Cardiac fibroblast (primary cell): Measurements from ENCODE around the gene B3GALNT2.

Experiments used
- DNase-seq, 2 donors: peaks; one replicate each; pipeline versions ENCODE4 v3.0.0 to v3.0.0-alpha.2; 2010; ENCODE audit warnings: low read depth in 2 of 2
- H3K4me3 ChIP-seq, 2 donors: replicated peaks in 1 of 2; 1 replicate in 1 of 2; 2 replicates in 1 of 2; pipeline ENCODE4 v1.5.1; 2011; ENCODE audit warnings: low read depth in 2 of 2, low read length in 2 of 2, mild to moderate bottlenecking in 2 of 2, moderate library complexity in 1 of 2
- CTCF ChIP-seq: IDR thresholded peaks from one replicate; pipeline ENCODE4 v1.5.1; 2011; ENCODE audit warnings: low read depth, mild to moderate bottlenecking, low read length, inconsistent platforms

Gene B3GALNT2

GRCh38 chr1:235410467-235410866 is 93.8 kb downstream of the B3GALNT2 start:
- no peak for TF ChIP-seq CTCF
- H3K4me3 ChIP-seq: no peak overlapping the region
- DNase-seq: no peak

DNA sequence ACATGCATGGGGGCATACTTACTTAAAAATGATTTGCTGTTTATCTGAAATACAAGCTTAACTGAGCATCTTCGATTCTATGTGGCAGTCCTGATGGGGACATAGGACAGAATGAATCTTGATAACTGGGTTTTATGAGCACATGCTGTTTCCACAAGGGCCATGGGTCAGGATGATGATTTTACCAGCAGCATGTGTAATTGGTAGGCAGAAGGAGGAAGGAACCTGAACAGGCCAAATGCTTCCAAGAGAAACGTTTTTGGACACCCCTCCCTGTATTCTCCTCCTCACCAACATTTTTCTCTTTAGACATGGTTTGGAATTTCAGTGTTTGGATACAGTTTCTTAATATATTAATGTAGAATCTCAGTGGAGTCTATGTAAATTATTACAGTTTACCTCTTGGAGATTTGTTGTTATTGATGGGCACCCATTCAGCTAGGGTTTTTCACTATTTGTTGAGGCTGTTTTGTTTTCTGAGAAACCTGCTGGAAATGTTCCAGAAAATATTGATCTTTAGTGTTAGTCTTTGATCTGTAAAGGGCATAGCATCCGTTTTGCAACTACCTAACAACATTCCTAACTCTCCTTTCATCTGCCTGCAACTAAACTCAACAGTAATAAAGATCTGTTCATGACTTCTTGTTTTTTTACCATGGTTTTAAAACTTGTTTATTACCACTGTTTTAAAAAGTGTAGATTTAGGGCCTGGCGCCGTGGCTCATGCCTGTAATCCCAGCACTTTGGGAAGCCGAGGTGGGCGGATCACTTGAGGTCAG is 95.0 kb downstream of the B3GALNT2 start:
- DNase-seq: no peak
- no peak overlapping the region for H3K4me3 ChIP-seq
- TF ChIP-seq CTCF: no peak

- H3K4me3 ChIP-seq: no peak overlapping the region
- peak in 1 of 2 donors; percentile 29 for DNase-seq
- TF ChIP-seq CTCF: no peak
Measured at GRCh38 chr1:235408503-235408960, 95.7 kb downstream of the B3GALNT2 start.

GRCh38 chr1:235407419-235407818 is 96.8 kb downstream of the B3GALNT2 start:
- no peak for TF ChIP-seq CTCF
- DNase-seq: no peak
- no peak overlapping the region for H3K4me3 ChIP-seq

GRCh38 chr1:235404190-235404589 is 100.1 kb downstream of the B3GALNT2 start:
- H3K4me3 ChIP-seq: no peak overlapping the region
- DNase-seq: peak in 1 of 2 donors; percentile 19
- no peak for TF ChIP-seq CTCF

DNA sequence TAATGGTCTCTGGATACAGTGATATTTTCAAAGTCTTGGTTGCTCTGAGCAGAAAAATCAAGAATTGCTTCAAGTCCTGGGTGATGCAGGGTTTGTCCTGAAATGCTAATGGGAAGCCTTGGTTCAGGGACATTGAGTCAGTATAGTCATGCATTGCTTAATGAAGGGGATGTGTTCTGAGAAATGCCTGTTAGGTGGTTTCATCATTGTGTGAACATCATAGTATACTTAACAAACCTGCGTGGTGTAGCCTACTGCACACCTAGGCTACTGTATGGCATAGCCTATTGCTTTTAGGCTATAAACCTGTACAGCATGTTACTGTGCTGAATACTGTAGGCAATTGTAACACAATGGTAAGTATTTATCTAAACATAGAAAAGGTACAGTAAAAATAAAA is 100.7 kb downstream of the B3GALNT2 start:
- no peak for DNase-seq
- no peak for TF ChIP-seq CTCF
- no peak overlapping the region for H3K4me3 ChIP-seq
